Subcutaneous abdominal adipose tissue (tissue), 5 donors: Measurements from ENCODE around the gene FOXP4.

Source experiments
- H3K27ac ChIP-seq: one replicate; pipeline ENCODE4 v1.7.0; 2013; ENCODE audit warnings: low read depth, mild to moderate bottlenecking, inconsistent platforms, low read length, moderate library complexity
- H3K27me3 ChIP-seq, 5 donors: one replicate each; pipeline ENCODE4 v1.7.0; 2013; ENCODE audit warnings: low read length in 5 of 5, inconsistent platforms in 1 of 5; ENCODE audit not compliant: control insufficient read depth in 5 of 5, insufficient read depth in 4 of 5
- H3K36me3 ChIP-seq, 5 donors: one replicate each; pipeline ENCODE4 v1.7.0; 2013; ENCODE audit warnings: low read length in 5 of 5; ENCODE audit not compliant: control insufficient read depth in 5 of 5, insufficient read depth in 5 of 5
- H3K4me1 ChIP-seq, 5 donors: one replicate each; pipeline ENCODE4 v1.7.0; 2013; ENCODE audit warnings: low read length in 5 of 5, mild to moderate bottlenecking in 3 of 5, moderate library complexity in 1 of 5; ENCODE audit not compliant: control insufficient read depth in 5 of 5, insufficient read depth in 5 of 5
- H3K4me3 ChIP-seq, 5 donors: one replicate each; pipeline ENCODE4 v1.7.0; 2013; ENCODE audit warnings: low read length in 5 of 5, low read depth in 1 of 5
- H3K9ac ChIP-seq, 5 donors: one replicate each; pipeline ENCODE4 v1.7.0; 2013; ENCODE audit warnings: low read length in 5 of 5, mild to moderate bottlenecking in 4 of 5, moderate library complexity in 3 of 5
- H3K9me3 ChIP-seq, 5 donors: one replicate each; pipeline ENCODE4 v1.7.0; 2013; ENCODE audit warnings: low read length in 5 of 5; ENCODE audit not compliant: control insufficient read depth in 5 of 5
- donor health status: healthy.
- donor health status: healthy.
- donor health status: healthy.
- donor health status: healthy.
- donor health status: healthy.

FOXP4 gene

GRCh38 chr6:41546866-41547798 lies 951 bp downstream of the FOXP4 start:
- peaks cover 0 to 55% (median 47%) of the 10 kb centered on the region in 5 donors for H3K4me1 ChIP-seq
- peaks cover 0 to 10% (median 7%) of the 10 kb centered on the region in 5 donors for H3K36me3 ChIP-seq
- H3K9ac ChIP-seq, result peak overlapping the region in 4 of 5 donors; percentile 66 to 83 (median 70)
- H3K27ac ChIP-seq, result no peak overlapping the region
- no peaks in the 10 kb centered on the region for H3K9me3 ChIP-seq
- H3K27me3 ChIP-seq, result peaks cover 0 to 12% (median 5%) of the 10 kb centered on the region in 5 donors
- H3K4me3 ChIP-seq, result peak overlapping the region; percentile 70 to 89 (median 79)

GRCh38 chr6:41547799-41548097 lies 1.6 kb downstream of the FOXP4 start:
- H3K9ac ChIP-seq, result peak overlapping the region in 4 of 5 donors; percentile 16 to 83 (median 68)
- no peak overlapping the region for H3K27ac ChIP-seq

GRCh38 chr6:41548098-41548840 lies 2.1 kb downstream of the FOXP4 start:
- no peak overlapping the region for H3K27ac ChIP-seq
- H3K9me3 ChIP-seq, result no peaks in the 10 kb centered on the region
- H3K27me3 ChIP-seq, result peaks cover 0 to 12% (median 5%) of the 10 kb centered on the region in 5 donors
- H3K4me3 ChIP-seq, result peak overlapping the region; percentile 68 to 89 (median 78)
- H3K9ac ChIP-seq, result peak overlapping the region in 4 of 5 donors; percentile 16 to 83 (median 68)
- H3K4me1 ChIP-seq, result peaks cover 0 to 64% (median 54%) of the 10 kb centered on the region in 5 donors
- H3K36me3 ChIP-seq, result peaks cover 0 to 11% (median 10%) of the 10 kb centered on the region in 5 donors

More at GRCh38 chr6:41547799-41548097, 1.6 kb downstream of the FOXP4 start:
- no peaks in the 10 kb centered on the region for H3K9me3 ChIP-seq
- H3K36me3 ChIP-seq, result peaks cover 0 to 11% (median 9%) of the 10 kb centered on the region in 5 donors
- peak overlapping the region in 4 of 5 donors; percentile 70 to 89 (median 78) for H3K4me3 ChIP-seq
- peaks cover 0 to 59% (median 50%) of the 10 kb centered on the region in 5 donors for H3K4me1 ChIP-seq
- peaks cover 0 to 12% (median 5%) of the 10 kb centered on the region in 5 donors for H3K27me3 ChIP-seq

GRCh38 chr6:41548841-41549642 lies 2.9 kb downstream of the FOXP4 start:
- H3K27me3 ChIP-seq, result peaks cover 0 to 12% (median 5%) of the 10 kb centered on the region in 5 donors
- peaks cover 0 to 11% (median 10%) of the 10 kb centered on the region in 5 donors for H3K36me3 ChIP-seq
- H3K27ac ChIP-seq, result no peak overlapping the region
- peak overlapping the region in 2 of 5 donors; percentile 15 to 70 for H3K4me3 ChIP-seq
- H3K9ac ChIP-seq, result peak overlapping the region in 3 of 5 donors; percentile 4 to 52 (median 21)
- peaks cover 0 to 71% (median 60%) of the 10 kb centered on the region in 5 donors for H3K4me1 ChIP-seq
- H3K9me3 ChIP-seq, result no peaks in the 10 kb centered on the region

- Histone ChIP-seq H3K9ac (no peak overlapping the region), H3K36me3 (peaks cover 0 to 11% (median 10%) of the 10 kb centered on the region in 5 donors), H3K9me3 (no peaks in the 10 kb centered on the region), H3K4me3 (peak overlapping the region in 1 of 5 donors; percentile 15), H3K4me1 (peaks cover 0 to 71% (median 60%) of the 10 kb centered on the region in 5 donors), H3K27me3 (peaks cover 0 to 12% (median 5%) of the 10 kb centered on the region in 5 donors), H3K27ac (no peak overlapping the region)
These were observed 3.5 kb downstream of the FOXP4 start for GRCh38 chr6:41549673-41550072.

GRCh38 chr6:41551086-41551700 lies 5.0 kb downstream of the FOXP4 start:
- H3K36me3 ChIP-seq, result peaks cover 0 to 11% (median 10%) of the 10 kb centered on the region in 5 donors
- H3K9me3 ChIP-seq, result no peaks in the 10 kb centered on the region
- H3K27ac ChIP-seq, result no peak overlapping the region
- H3K4me3 ChIP-seq, result no peak overlapping the region
- H3K4me1 ChIP-seq, result peaks cover 0 to 61% (median 46%) of the 10 kb centered on the region in 5 donors
- peaks cover 0 to 12% (median 5%) of the 10 kb centered on the region in 5 donors for H3K27me3 ChIP-seq
- no peak overlapping the region for H3K9ac ChIP-seq

- Histone ChIP-seq H3K4me1 (peaks cover 0 to 66% (median 51%) of the 10 kb centered on the region in 5 donors), H3K27me3 (peaks cover 0 to 12% (median 5%) of the 10 kb centered on the region in 5 donors), H3K36me3 (peaks cover 0 to 11% (median 10%) of the 10 kb centered on the region in 5 donors), H3K9ac (peak overlapping the region in 1 of 5 donors; percentile 2), H3K27ac (no peak overlapping the region), H3K9me3 (no peaks in the 10 kb centered on the region), H3K4me3 (no peak overlapping the region)
These were observed 5.7 kb downstream of the FOXP4 start for GRCh38 chr6:41551857-41552256.

- H3K9ac ChIP-seq, result no peak overlapping the region
These were observed 6.5 kb downstream of the FOXP4 start for GRCh38 chr6:41552723-41553122.

More at GRCh38 chr6:41552723-41553122, 6.5 kb downstream of the FOXP4 start:
- Histone ChIP-seq H3K9me3 (no peaks in the 10 kb centered on the region), H3K27ac (no peak overlapping the region), H3K4me3 (no peak overlapping the region), H3K36me3 (peaks cover 0 to 11% (median 10%) of the 10 kb centered on the region in 5 donors), H3K4me1 (peaks cover 0 to 63% (median 47%) of the 10 kb centered on the region in 5 donors), H3K27me3 (peaks cover 0 to 12% (median 5%) of the 10 kb centered on the region in 5 donors)
